Kidney (tissue), 14 donors: Measurements from ENCODE around the gene MICAL2. TPM values are rescaled to one million over a fixed set of nuclear protein-coding genes. Genes with fewer than 3 reads are reported as not detected.

Experiments
- DNase-seq, 5 donors: peaks; one replicate each; pipeline ENCODE4 v3.0.0-alpha.2; 2013 to 2020
- FAIRE-seq: peaks from 2 replicates; lab custom pipeline; 2012; peaks lifted over from hg19 to GRCh38; lab: Jason Lieb, UNC
- H3K27ac ChIP-seq, 2 donors: one replicate each; pipeline ENCODE4 v1.7.0; 2013; ENCODE audit warnings: low read depth in 2 of 2, low read length in 2 of 2, inconsistent platforms in 1 of 2
- H3K27me3 ChIP-seq: one replicate; pipeline ENCODE4 v1.7.1; 2013; ENCODE audit warnings: low read length, inconsistent platforms; ENCODE audit not compliant: control insufficient read depth, insufficient read depth
- H3K36me3 ChIP-seq, 3 donors: one replicate each; pipeline versions ENCODE4 v1.7.0 to v1.7.1; 2013; ENCODE audit warnings: low read length in 3 of 3, control low read depth in 1 of 3, inconsistent platforms in 1 of 3; ENCODE audit not compliant: insufficient read depth in 3 of 3, control insufficient read depth in 2 of 3
- H3K4me1 ChIP-seq, 3 donors: one replicate each; pipeline versions ENCODE4 v1.7.0 to v1.7.1; 2013; ENCODE audit warnings: low read length in 3 of 3, inconsistent platforms in 1 of 3, low read depth in 1 of 3; ENCODE audit not compliant: control insufficient read depth in 2 of 3, insufficient read depth in 2 of 3
- H3K4me3 ChIP-seq, 3 donors: one replicate each; pipeline versions ENCODE4 v1.7.0 to v1.8.1; 2013; ENCODE audit warnings: low read length in 3 of 3, control low read depth in 1 of 3, inconsistent platforms in 1 of 3
- H3K9ac ChIP-seq, 3 donors: one replicate each; pipeline versions ENCODE4 v1.7.0 to v1.7.1; 2013; ENCODE audit warnings: low read length in 3 of 3, control low read depth in 1 of 3, inconsistent platforms in 1 of 3
- H3K9me3 ChIP-seq, 3 donors: one replicate each; pipeline versions ENCODE4 v1.7.0 to v1.7.1; 2013; ENCODE audit warnings: low read length in 3 of 3, control low read depth in 1 of 3, inconsistent platforms in 1 of 3; ENCODE audit not compliant: control insufficient read depth in 2 of 3, insufficient read depth in 1 of 3
- intact Hi-C: fragments of 100-400 bp; cut with DNase I; formaldehyde crosslinking; loops from one replicate; pipeline ENCODE4 v1.11.1; 2022
- polyA plus RNA-seq: library from polyadenylated mRNA; stranded (reverse); fragments of 350-450 nt; fragmentation: Illumina TruSeq; extraction: RNeasy Lipid Tissue Mini Kit (QIAGEN cat#74804); gene quantifications from one replicate; pipeline ENCODE4 v1.2.3, GENCODE V29; 2014; ENCODE audit warnings: low read depth, low replicate concordance; ENCODE audit not compliant: insufficient read depth
- total RNA-seq: library from RNA; stranded (reverse); fragmentation: NEBNext Ultra II Directional; extraction: Animal tissue kit (Norgen Biotek cat#: 25700); gene quantifications from one replicate; pipeline ENCODE4 v1.2.1, GENCODE V29; 2021
- TF ChIP-seq, protein P1 (sequence below): IDR thresholded peaks from 3 replicates; pipeline ENCODE4 v1.5.1; 2012; ENCODE audit warnings: mild to moderate bottlenecking, moderate library complexity, borderline replicate concordance; ENCODE audit not compliant: insufficient read depth; ENCODE audit errors: extremely low read depth
- donor health status: control.
- donor health status: control.
- donor health status: control.
- donor health status: control.
- donor health status: control.
- donor health status: DM: yes; HTN: yes; CAD: no.
- donor health status: Normal renal cell carcinoma (clear cell type).

MICAL2 gene
- total and polyA plus RNA-seq, 2 donors from 2014 or later = 7.8 to 64.5 TPM

DNA sequence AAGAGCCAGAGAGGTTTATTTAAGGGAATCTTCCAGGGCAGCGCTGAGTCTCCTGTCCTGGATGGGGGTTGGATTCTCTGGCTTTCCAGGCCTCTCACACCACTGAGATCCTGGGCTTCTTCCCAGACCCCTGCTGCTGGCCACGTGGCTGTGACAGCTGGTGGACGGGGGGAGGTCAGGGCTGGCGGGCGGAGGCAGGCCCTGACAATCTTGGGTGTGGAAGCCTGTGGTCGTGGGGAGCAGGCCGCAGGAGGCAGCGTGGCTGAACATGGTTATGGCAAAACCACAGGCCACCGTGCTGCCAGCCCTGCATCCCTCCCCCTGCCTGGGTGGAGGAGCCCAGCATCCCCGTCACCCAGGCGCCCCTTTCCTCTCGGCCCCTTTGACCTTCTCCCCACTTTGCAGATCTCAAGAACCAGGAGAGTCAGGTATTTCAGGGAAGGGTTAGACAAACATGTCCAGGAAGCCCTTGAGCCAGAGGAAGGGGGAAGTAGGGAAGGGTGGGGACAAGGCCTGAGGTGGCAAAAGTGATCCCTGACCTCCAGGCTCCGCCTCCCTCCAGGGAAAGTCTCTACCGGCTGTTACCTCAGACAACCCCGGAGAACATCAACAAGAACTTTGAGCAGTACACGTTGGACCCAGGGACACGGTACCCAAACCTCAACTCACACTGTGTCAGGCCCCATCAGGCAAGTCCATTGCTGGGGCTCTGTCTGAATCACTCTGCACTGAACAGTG is 111.8 kb downstream of the MICAL2 start:
- Histone ChIP-seq H3K9ac (no peak overlapping the region), H3K27ac (no peak overlapping the region), H3K9me3 (no peaks in the 10 kb centered on the region), H3K4me3 (no peak overlapping the region), H3K4me1 (peaks cover 0 to 3% (median 0%) of the 10 kb centered on the region in 3 donors), H3K36me3 (no peaks in the 10 kb centered on the region), H3K27me3 (no peaks in the 10 kb centered on the region)
- DNase-seq (no peak), FAIRE-seq (no peak)
- intact Hi-C loops = no loop called here
- TF ChIP-seq, protein P1, sequence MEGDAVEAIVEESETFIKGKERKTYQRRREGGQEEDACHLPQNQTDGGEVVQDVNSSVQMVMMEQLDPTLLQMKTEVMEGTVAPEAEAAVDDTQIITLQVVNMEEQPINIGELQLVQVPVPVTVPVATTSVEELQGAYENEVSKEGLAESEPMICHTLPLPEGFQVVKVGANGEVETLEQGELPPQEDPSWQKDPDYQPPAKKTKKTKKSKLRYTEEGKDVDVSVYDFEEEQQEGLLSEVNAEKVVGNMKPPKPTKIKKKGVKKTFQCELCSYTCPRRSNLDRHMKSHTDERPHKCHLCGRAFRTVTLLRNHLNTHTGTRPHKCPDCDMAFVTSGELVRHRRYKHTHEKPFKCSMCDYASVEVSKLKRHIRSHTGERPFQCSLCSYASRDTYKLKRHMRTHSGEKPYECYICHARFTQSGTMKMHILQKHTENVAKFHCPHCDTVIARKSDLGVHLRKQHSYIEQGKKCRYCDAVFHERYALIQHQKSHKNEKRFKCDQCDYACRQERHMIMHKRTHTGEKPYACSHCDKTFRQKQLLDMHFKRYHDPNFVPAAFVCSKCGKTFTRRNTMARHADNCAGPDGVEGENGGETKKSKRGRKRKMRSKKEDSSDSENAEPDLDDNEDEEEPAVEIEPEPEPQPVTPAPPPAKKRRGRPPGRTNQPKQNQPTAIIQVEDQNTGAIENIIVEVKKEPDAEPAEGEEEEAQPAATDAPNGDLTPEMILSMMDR = no peak

- Histone ChIP-seq H3K9ac (no peak overlapping the region), H3K9me3 (no peaks in the 10 kb centered on the region), H3K27ac (no peak overlapping the region), H3K4me3 (no peak overlapping the region), H3K27me3 (no peaks in the 10 kb centered on the region), H3K36me3 (no peaks in the 10 kb centered on the region), H3K4me1 (peaks cover 0 to 3% (median 0%) of the 10 kb centered on the region in 3 donors)
- DNase-seq (no peak), FAIRE-seq (no peak)
- TF ChIP-seq, protein P1 = no peak
- intact Hi-C loops = no loop called here
Measured at GRCh38 chr11:12223771-12224536, 113.6 kb downstream of the MICAL2 start.

GRCh38 chr11:12224537-12224893 is 114.1 kb downstream of the MICAL2 start:
- DNase-seq (peak in 1 of 5 donors; percentile 92), FAIRE-seq (no peak)
- intact Hi-C loops = no loop called here

More at GRCh38 chr11:12224537-12224893, 114.1 kb downstream of the MICAL2 start:
- TF ChIP-seq, protein P1 = no peak
- Histone ChIP-seq H3K9me3 (no peaks in the 10 kb centered on the region), H3K9ac (no peak overlapping the region), H3K4me3 (no peak overlapping the region), H3K4me1 (peaks cover 0 to 3% (median 0%) of the 10 kb centered on the region in 3 donors), H3K27me3 (no peaks in the 10 kb centered on the region), H3K36me3 (no peaks in the 10 kb centered on the region), H3K27ac (no peak overlapping the region)
